Osteoblast (primary cell): Measurements from ENCODE around the gene KIAA0753. TPM values are rescaled to one million over a fixed set of nuclear protein-coding genes. Genes with fewer than 3 reads are reported as not detected.

ENCODE experiments used
- DNase-seq: peaks from one replicate; pipeline ENCODE4 v3.0.0; 2011; ENCODE audit warnings: low spot score, mixed read lengths; ENCODE audit not compliant: insufficient read length; ENCODE audit errors: missing footprints
- H2AFZ ChIP-seq: 2 replicates; pipeline ENCODE4 v1.6.0; 2011; ENCODE audit warnings: mild to moderate bottlenecking, low read length
- H3K27ac ChIP-seq: 2 replicates; pipeline ENCODE4 v1.5.1; 2011; ENCODE audit warnings: mild to moderate bottlenecking, low read depth, low read length, moderate library complexity
- H3K27me3 ChIP-seq: 2 replicates; pipeline ENCODE4 v1.6.0; 2012; ENCODE audit warnings: mild to moderate bottlenecking, control low read depth, inconsistent platforms, low read length, moderate library complexity; ENCODE audit not compliant: insufficient read depth
- H3K36me3 ChIP-seq: 2 replicates; pipeline ENCODE4 v1.5.1; 2011; ENCODE audit warnings: mild to moderate bottlenecking, low read length, control low read depth, moderate library complexity; ENCODE audit not compliant: insufficient read depth
- H3K4me1 ChIP-seq: 2 replicates; pipeline ENCODE4 v1.5.1; 2011; ENCODE audit warnings: mild to moderate bottlenecking, low read length, control low read depth, moderate library complexity; ENCODE audit not compliant: insufficient read depth
- H3K4me2 ChIP-seq: 2 replicates; pipeline ENCODE4 v1.6.0; 2011; ENCODE audit warnings: mild to moderate bottlenecking, low read length; ENCODE audit not compliant: insufficient read depth
- H3K4me3 ChIP-seq: fragments of 200-600 bp; sonication (generic); 3 replicates; pipeline ENCODE4 v1.5.1; 2012; ENCODE audit warnings: mild to moderate bottlenecking, low read length, inconsistent platforms; ENCODE audit not compliant: insufficient read depth
- H3K79me2 ChIP-seq: 2 replicates; pipeline ENCODE4 v1.6.0; 2012; ENCODE audit warnings: mild to moderate bottlenecking, low read length, control low read depth, inconsistent platforms; ENCODE audit not compliant: insufficient read depth
- H3K9me3 ChIP-seq: 2 replicates; pipeline ENCODE4 v1.5.1; 2011; ENCODE audit warnings: low read depth, low read length, control low read depth
- H4K20me1 ChIP-seq: 2 replicates; pipeline ENCODE4 v1.6.0; 2012; ENCODE audit warnings: mild to moderate bottlenecking, low read length, control low read depth; ENCODE audit not compliant: insufficient read depth
- CTCF ChIP-seq: IDR thresholded peaks from 2 replicates; pipeline ENCODE4 v1.5.1; 2011; ENCODE audit warnings: mild to moderate bottlenecking, low read depth, low read length, moderate library complexity; ENCODE audit errors: extremely low read depth
- total RNA-seq: library from RNA; depleted of rRNA; stranded (reverse); fragments of >200 nt; gene quantifications from 2 replicates; pipeline ENCODE4 v1.2.3, GENCODE V29; 2012

Gene KIAA0753
- total RNA-seq, 1 donor = 17.0 TPM

- no peaks in the 10 kb centered on the region for H3K79me2 ChIP-seq
- no peak overlapping the region for H2AFZ ChIP-seq
- H3K4me1 ChIP-seq = peaks cover 13% of the 10 kb centered on the region
- no peaks in the 10 kb centered on the region for H3K27me3 ChIP-seq
- H4K20me1 ChIP-seq = peaks cover 25% of the 10 kb centered on the region
- TF ChIP-seq CTCF = no peak
- no peaks in the 10 kb centered on the region for H3K9me3 ChIP-seq
- DNase-seq = no peak
- no peak overlapping the region for H3K4me2 ChIP-seq
- no peaks in the 10 kb centered on the region for H3K36me3 ChIP-seq
- no peak overlapping the region for H3K27ac ChIP-seq
- H3K4me3 ChIP-seq = no peak overlapping the region
Measured at GRCh38 chr17:6544011-6544370, 96.5 kb downstream of the KIAA0753 start.

- Histone ChIP-seq H2AFZ (no peak overlapping the region), H4K20me1 (peaks cover 21% of the 10 kb centered on the region), H3K27ac (no peak overlapping the region), H3K9me3 (no peaks in the 10 kb centered on the region), H3K27me3 (no peaks in the 10 kb centered on the region), H3K36me3 (no peaks in the 10 kb centered on the region), H3K4me2 (no peak overlapping the region), H3K4me3 (no peak overlapping the region), H3K4me1 (peaks cover 11% of the 10 kb centered on the region), H3K79me2 (no peaks in the 10 kb centered on the region)
- TF ChIP-seq CTCF = no peak
- DNase-seq = no peak
Measured at GRCh38 chr17:6543079-6544010, 97.2 kb downstream of the KIAA0753 start.

- Histone ChIP-seq H3K4me2 (no peak overlapping the region), H3K4me1 (peaks cover 6% of the 10 kb centered on the region), H3K9me3 (no peaks in the 10 kb centered on the region), H3K36me3 (no peaks in the 10 kb centered on the region), H3K4me3 (no peak overlapping the region), H3K27ac (no peak overlapping the region), H4K20me1 (peaks cover 16% of the 10 kb centered on the region), H2AFZ (no peak overlapping the region), H3K27me3 (no peaks in the 10 kb centered on the region), H3K79me2 (no peaks in the 10 kb centered on the region)
- DNase-seq = no peak
- no peak for TF ChIP-seq CTCF
Measured at GRCh38 chr17:6542577-6542976, 97.9 kb downstream of the KIAA0753 start.

GRCh38 chr17:6541886-6542285 is 98.6 kb downstream of the KIAA0753 start:
- Histone ChIP-seq H4K20me1 (peaks cover 16% of the 10 kb centered on the region), H3K27me3 (no peaks in the 10 kb centered on the region), H2AFZ (no peak overlapping the region), H3K36me3 (no peaks in the 10 kb centered on the region), H3K4me2 (no peak overlapping the region), H3K4me3 (no peak overlapping the region), H3K27ac (no peak overlapping the region), H3K9me3 (no peaks in the 10 kb centered on the region), H3K4me1 (peaks cover 6% of the 10 kb centered on the region), H3K79me2 (no peaks in the 10 kb centered on the region)
- TF ChIP-seq CTCF = no peak
- DNase-seq = no peak
